Left ventricle myocardium inferior (tissue), 1 donor: ENCODE measurements around the gene ACTR1A. TPM values are rescaled to one million over a fixed set of nuclear protein-coding genes. Genes with fewer than 3 reads are reported as not detected.
A peak's percentile ranks its signal among the peaks of the same experiment; 100 is the strongest.

ENCODE experiments used
- DNase-seq: peaks from one replicate; pipeline ENCODE4 v3.0.0-alpha.2; 2020
- H3K27ac ChIP-seq: fragments of 200-600 bp; replicated peaks from 2 replicates; pipeline ENCODE4 v1.8.0; 2021
- H3K27me3 ChIP-seq: fragments of 200-600 bp; 2 replicates; pipeline ENCODE4 v1.8.0; 2021; ENCODE audit warnings: low read depth
- H3K36me3 ChIP-seq: fragments of 200-600 bp; 2 replicates; pipeline ENCODE4 v1.8.0; 2021
- H3K4me1 ChIP-seq: fragments of 200-600 bp; 2 replicates; pipeline ENCODE4 v1.8.0; 2021
- H3K4me3 ChIP-seq: fragments of 200-600 bp; 2 replicates; pipeline ENCODE4 v1.8.0; 2021; ENCODE audit warnings: mild to moderate bottlenecking, moderate library complexity
- H3K9me3 ChIP-seq: fragments of 200-600 bp; replicated peaks from 2 replicates; pipeline ENCODE4 v1.8.0; 2021
- intact Hi-C: fragments of 100-400 bp; cut with micrococcal nuclease; formaldehyde crosslinking; loops from one replicate; pipeline ENCODE4 v1.11.0; 2022
- total RNA-seq: library from RNA; stranded (reverse); fragmentation: NEBNext Ultra II Directional; extraction: Animal tissue kit (Norgen Biotek cat#: 25700); gene quantifications from one replicate; pipeline ENCODE4 v1.2.1, GENCODE V29; 2021
- TF ChIP-seq, protein P1 (sequence below): fragments of 200-600 bp; IDR thresholded peaks from 2 replicates; pipeline ENCODE4 v1.8.0; 2021; ENCODE audit warnings: antibody characterized with exemption, mild to moderate bottlenecking, borderline replicate concordance
- donor health status: DM: no; HTN: yes; CAD: no; lungs with severe emphysema.

Gene ACTR1A
- total RNA-seq, 1 donor from 2014 or later = 103 TPM

DNA sequence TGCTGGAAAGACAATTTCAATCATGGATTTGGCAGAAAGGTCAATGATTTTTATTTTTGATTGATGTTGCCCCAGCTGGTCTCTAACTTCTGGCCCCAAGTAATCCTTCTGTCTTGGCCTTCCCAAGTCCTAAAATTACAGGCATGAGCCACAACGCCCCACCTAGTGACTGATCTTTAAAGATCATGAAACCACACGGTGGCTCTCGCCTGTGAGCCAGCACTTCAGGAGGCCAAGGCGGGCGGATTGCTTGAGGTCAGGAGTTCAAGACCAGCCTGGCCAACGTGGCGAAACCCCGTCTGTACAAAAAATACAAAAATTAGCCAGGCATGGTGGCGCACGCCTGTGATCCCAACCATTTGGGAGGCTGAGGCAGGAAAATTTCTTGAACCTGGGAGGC lies 38.5 kb downstream of the ACTR1A start:
- DNase-seq = no peak
- intact Hi-C loops = no loop called here

DNA sequence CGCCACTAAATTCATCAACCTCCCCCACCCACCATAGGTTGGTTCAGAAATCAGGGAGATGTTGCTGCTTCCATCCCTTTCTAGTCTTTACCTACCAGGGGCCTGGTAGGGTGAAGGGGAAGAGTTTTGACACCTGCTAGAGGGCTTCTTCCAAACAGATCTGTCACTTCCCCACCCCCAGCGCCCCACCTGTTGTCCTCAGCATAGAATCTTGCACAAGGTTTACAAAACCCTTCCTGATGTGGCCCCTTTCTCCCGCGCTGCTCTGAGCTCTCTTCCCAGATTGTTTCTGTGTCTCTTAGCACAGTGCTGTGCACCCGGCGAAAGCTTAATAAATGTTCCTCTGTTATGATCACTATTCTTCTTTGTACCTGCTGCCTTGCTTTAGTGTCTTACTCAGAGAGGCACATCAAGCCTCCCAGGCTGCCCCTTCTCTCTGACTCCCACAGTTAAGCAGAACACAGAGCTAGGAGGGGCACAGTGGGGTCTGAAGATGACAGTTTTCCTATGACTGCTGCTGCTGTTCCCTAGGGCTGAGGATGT lies 39.9 kb downstream of the ACTR1A start:
- DNase-seq = no peak
- intact Hi-C loops = no loop called here
- peak overlapping the region; percentile 43 for H3K4me3 ChIP-seq

More for the DNA sequence above, 38.5 kb downstream of the ACTR1A start:
- Histone ChIP-seq H3K4me3 (no peak overlapping the region), H3K27ac (no peak overlapping the region), H3K36me3 (no peaks in the 10 kb centered on the region), H3K27me3 (no peaks in the 10 kb centered on the region), H3K9me3 (no peaks in the 10 kb centered on the region), H3K4me1 (peaks cover 38% of the 10 kb centered on the region)
- TF ChIP-seq, protein P1, sequence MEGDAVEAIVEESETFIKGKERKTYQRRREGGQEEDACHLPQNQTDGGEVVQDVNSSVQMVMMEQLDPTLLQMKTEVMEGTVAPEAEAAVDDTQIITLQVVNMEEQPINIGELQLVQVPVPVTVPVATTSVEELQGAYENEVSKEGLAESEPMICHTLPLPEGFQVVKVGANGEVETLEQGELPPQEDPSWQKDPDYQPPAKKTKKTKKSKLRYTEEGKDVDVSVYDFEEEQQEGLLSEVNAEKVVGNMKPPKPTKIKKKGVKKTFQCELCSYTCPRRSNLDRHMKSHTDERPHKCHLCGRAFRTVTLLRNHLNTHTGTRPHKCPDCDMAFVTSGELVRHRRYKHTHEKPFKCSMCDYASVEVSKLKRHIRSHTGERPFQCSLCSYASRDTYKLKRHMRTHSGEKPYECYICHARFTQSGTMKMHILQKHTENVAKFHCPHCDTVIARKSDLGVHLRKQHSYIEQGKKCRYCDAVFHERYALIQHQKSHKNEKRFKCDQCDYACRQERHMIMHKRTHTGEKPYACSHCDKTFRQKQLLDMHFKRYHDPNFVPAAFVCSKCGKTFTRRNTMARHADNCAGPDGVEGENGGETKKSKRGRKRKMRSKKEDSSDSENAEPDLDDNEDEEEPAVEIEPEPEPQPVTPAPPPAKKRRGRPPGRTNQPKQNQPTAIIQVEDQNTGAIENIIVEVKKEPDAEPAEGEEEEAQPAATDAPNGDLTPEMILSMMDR = no peak

DNA sequence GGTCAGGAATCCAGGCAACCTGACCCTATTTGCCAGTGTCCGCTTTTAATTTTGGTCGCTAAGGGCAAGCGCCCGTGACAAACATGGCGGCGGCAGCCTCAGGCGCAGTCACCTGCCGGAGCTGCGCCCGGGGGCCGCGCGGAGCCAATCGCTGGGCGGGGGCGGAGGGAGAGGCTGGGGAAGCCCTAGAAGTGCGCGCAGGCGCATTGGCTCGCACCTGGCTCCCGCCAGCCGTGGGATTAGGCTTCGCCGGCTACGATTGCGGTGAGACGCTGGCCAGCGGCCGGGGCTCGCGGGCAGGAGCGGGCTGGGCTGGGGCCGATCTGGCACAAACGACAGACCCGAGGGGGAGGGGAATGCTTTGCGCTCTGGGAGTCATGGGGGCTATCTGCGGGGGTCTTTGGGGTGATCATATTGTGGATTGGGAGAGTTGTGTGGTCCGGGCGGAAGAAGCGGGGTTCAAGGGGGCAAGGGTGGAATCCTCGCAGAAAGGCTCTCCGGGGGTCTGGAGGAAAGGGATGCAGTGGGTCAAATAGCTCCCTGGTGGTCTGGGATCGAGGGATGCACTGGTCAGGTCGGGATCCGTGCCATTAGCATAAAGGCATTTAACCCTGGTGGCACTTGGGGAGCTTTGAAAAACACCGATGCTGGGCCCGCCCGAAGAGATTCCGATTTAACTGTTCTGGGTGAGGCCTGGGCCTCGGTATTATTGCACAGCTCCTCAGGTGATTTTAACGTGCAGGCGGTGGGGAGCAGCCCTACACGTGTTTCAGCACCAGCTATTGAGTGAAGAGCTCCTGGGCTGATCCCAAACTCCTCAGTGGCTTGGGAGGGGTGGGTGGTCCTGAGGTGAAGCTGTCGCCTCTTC lies 41.1 kb downstream of the ACTR1A start:
- Histone ChIP-seq H3K27ac (no peak overlapping the region), H3K27me3 (no peaks in the 10 kb centered on the region), H3K36me3 (no peaks in the 10 kb centered on the region), H3K4me3 (peak overlapping the region; percentile 73), H3K9me3 (no peaks in the 10 kb centered on the region), H3K4me1 (peaks cover 31% of the 10 kb centered on the region)
- TF ChIP-seq, protein P1 = no peak
- peak; percentile 92 for DNase-seq
- intact Hi-C loops = no loop called here

More for the DNA sequence above, 39.9 kb downstream of the ACTR1A start:
- TF ChIP-seq, protein P1 = no peak
- Histone ChIP-seq H3K27ac (no peak overlapping the region), H3K27me3 (no peaks in the 10 kb centered on the region), H3K4me1 (peaks cover 32% of the 10 kb centered on the region), H3K36me3 (no peaks in the 10 kb centered on the region), H3K9me3 (no peaks in the 10 kb centered on the region)

DNA sequence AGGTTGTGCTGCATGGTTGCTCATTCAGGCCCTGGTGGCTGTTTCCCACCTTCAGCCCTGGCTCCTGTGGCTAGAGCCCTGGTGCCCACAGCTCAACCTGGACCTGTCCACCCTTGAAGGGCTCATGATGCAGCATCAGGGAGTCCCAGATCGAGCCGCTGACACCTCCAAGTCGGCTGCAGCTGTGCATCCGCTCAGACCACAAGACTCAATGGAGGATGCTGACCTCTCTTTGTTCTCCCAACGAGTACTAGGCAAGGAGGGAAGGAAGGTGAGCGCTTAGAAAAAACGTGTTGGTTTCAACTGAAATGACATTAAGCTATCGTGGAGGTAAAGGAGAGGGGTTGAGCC lies 41.7 kb downstream of the ACTR1A start:
- peaks cover 31% of the 10 kb centered on the region for H3K4me1 ChIP-seq
- no peaks in the 10 kb centered on the region for H3K9me3 ChIP-seq
- H3K27me3 ChIP-seq = no peaks in the 10 kb centered on the region
- no peak for DNase-seq
- no peak overlapping the region for H3K27ac ChIP-seq
- H3K4me3 ChIP-seq = peak overlapping the region; percentile 73
- intact Hi-C loops = no loop called here
- TF ChIP-seq, protein P1 = no peak
- no peaks in the 10 kb centered on the region for H3K36me3 ChIP-seq

DNA sequence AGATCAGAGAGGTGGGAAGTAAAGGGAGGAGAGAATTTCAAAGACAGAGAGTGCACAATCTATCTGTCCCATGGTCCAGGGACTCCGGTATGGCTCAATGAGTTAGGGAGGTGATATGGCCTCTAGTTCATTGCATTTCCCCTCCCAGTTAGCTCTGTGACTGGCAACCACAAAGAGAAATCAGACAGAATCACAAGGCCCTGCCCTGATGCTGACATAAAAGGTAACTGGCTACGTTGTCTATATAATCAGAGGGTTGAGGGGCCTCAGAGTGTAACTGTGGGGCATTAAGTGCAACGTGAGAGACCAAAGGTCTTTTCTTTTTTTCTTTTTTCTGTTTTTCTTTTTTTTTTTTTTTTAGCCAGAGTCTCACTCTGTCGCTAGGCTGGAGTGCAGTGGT lies 43.9 kb downstream of the ACTR1A start:
- Histone ChIP-seq H3K27me3 (no peaks in the 10 kb centered on the region), H3K9me3 (no peaks in the 10 kb centered on the region), H3K4me3 (no peak overlapping the region), H3K36me3 (no peaks in the 10 kb centered on the region), H3K27ac (no peak overlapping the region), H3K4me1 (peaks cover 30% of the 10 kb centered on the region)
- TF ChIP-seq, protein P1 = no peak
- no peak for DNase-seq
- intact Hi-C loops = no loop called here
